ENCODE results near the gene RRP15. TPM values are rescaled to one million over a fixed set of nuclear protein-coding genes. Genes with fewer than 3 reads are reported as not detected.

The RRP15 gene
- total RNA-seq, result 10 to 100 TPM; 12.6 to 13.7 TPM

GRCh38 chr1:218284917-218285635 is at the start of gene RRP15:
RRP15 (plus strand) TSS chr1:218285293; CDS start chr1:218285317, 24 bp downstream.
- H3K27me3 Mint-ChIP-seq (ENCODE audit: low read depth), result peaks cover 6% of the 10 kb centered on the region
- peak; percentile 92 for DNase-seq
- intact Hi-C loops (cut with micrococcal nuclease), result loop anchor here (1.0 to 10.0 kb wide), 6 partner anchors 66 to 1809 kb away; partner anchors contain the start of genes EPRS1 and IARS2
- H3K4me1 Mint-ChIP-seq (ENCODE audit: low read depth), result peaks cover 26% of the 10 kb centered on the region
- peaks cover 4% of the 10 kb centered on the region for H3K36me3 Mint-ChIP-seq (ENCODE audit: low read depth)
- H3K4me3 Mint-ChIP-seq, result peak within 1 kb of the TSS; percentile 95
- H3K9me3 Mint-ChIP-seq, result peaks cover 3% of the 10 kb centered on the region
- H3K27ac Mint-ChIP-seq, result peak within 1 kb of the TSS; percentile 83
- CTCF ChIA-PET, result interaction anchor here (0.5 to 1.0 kb wide), 2 partner anchors 10 to 33 kb away, joined by 3 read pairs; no protein-coding TSS in a partner anchor

- intact Hi-C loops (cut with micrococcal nuclease), result no loop called here
- Mint-ChIP-seq H3K9me3 (peaks cover 2% of the 10 kb centered on the region), H3K36me3 (ENCODE audit: low read depth) (no peaks in the 10 kb centered on the region), H3K27ac (no peak overlapping the region), H3K4me1 (ENCODE audit: low read depth) (no peaks in the 10 kb centered on the region), H3K27me3 (ENCODE audit: low read depth) (peaks cover 19% of the 10 kb centered on the region), H3K4me3 (no peak overlapping the region)
- no peak for DNase-seq
- CTCF ChIA-PET, result no interaction called here
Observed at GRCh38 chr1:218242171-218242570, 42.9 kb upstream of the RRP15 start.

- Mint-ChIP-seq H3K4me3 (no peak overlapping the region), H3K36me3 (ENCODE audit: low read depth) (no peaks in the 10 kb centered on the region), H3K27ac (no peak overlapping the region), H3K9me3 (no peaks in the 10 kb centered on the region), H3K4me1 (ENCODE audit: low read depth) (no peaks in the 10 kb centered on the region), H3K27me3 (ENCODE audit: low read depth) (peaks cover 27% of the 10 kb centered on the region)
- CTCF ChIA-PET, result no interaction called here
- no peak for DNase-seq
- intact Hi-C loops (cut with micrococcal nuclease), result no loop called here
Observed at GRCh38 chr1:218247339-218247738, 37.8 kb upstream of the RRP15 start.

GRCh38 chr1:218249338-218250140 is 35.6 kb upstream of the RRP15 start:
- H3K9me3 Mint-ChIP-seq, result no peaks in the 10 kb centered on the region

GRCh38 chr1:218250492-218250891 is 34.6 kb upstream of the RRP15 start:
- intact Hi-C loops (cut with micrococcal nuclease), result loop anchor here (10.0 kb wide), 1 partner anchor 274 kb away; no protein-coding TSS in a partner anchor
- CTCF ChIA-PET, result no interaction called here
- Mint-ChIP-seq H3K36me3 (ENCODE audit: low read depth) (no peaks in the 10 kb centered on the region), H3K27ac (no peak overlapping the region), H3K4me1 (ENCODE audit: low read depth) (no peaks in the 10 kb centered on the region), H3K27me3 (ENCODE audit: low read depth) (peaks cover 26% of the 10 kb centered on the region), H3K9me3 (no peaks in the 10 kb centered on the region), H3K4me3 (no peak overlapping the region)
- DNase-seq, result no peak

More at GRCh38 chr1:218249338-218250140, 35.6 kb upstream of the RRP15 start:
- Mint-ChIP-seq H3K4me3 (no peak overlapping the region), H3K36me3 (ENCODE audit: low read depth) (no peaks in the 10 kb centered on the region), H3K27me3 (ENCODE audit: low read depth) (peaks cover 27% of the 10 kb centered on the region), H3K27ac (no peak overlapping the region), H3K4me1 (ENCODE audit: low read depth) (no peaks in the 10 kb centered on the region)
- DNase-seq, result no peak
- intact Hi-C loops (cut with micrococcal nuclease), result loop anchor here (10.0 kb wide), 1 partner anchor 275 kb away; no protein-coding TSS in a partner anchor
- CTCF ChIA-PET, result no interaction called here

- H3K36me3 Mint-ChIP-seq (ENCODE audit: low read depth), result no peaks in the 10 kb centered on the region
- H3K27ac Mint-ChIP-seq, result no peak overlapping the region
- no peak for DNase-seq
- peaks cover 20% of the 10 kb centered on the region for H3K27me3 Mint-ChIP-seq (ENCODE audit: low read depth)
- intact Hi-C loops (cut with micrococcal nuclease), result loop anchor here (10.0 kb wide), 1 partner anchor 270 kb away; no protein-coding TSS in a partner anchor
- CTCF ChIA-PET, result no interaction called here
- H3K9me3 Mint-ChIP-seq, result peaks cover under 1% of the 10 kb centered on the region
- H3K4me3 Mint-ChIP-seq, result no peak overlapping the region
- no peaks in the 10 kb centered on the region for H3K4me1 Mint-ChIP-seq (ENCODE audit: low read depth)
Observed at GRCh38 chr1:218254296-218254946, 30.7 kb upstream of the RRP15 start.

GRCh38 chr1:218255090-218255489 is 30.0 kb upstream of the RRP15 start:
- DNase-seq, result no peak
- intact Hi-C loops (cut with micrococcal nuclease), result loop anchor here (10.0 kb wide), 1 partner anchor 270 kb away; no protein-coding TSS in a partner anchor
- CTCF ChIA-PET, result no interaction called here

GRCh38 chr1:218257371-218257770 is 27.7 kb upstream of the RRP15 start:
- intact Hi-C loops (cut with micrococcal nuclease), result loop anchor here (10.0 kb wide), 1 partner anchor 267 kb away; no protein-coding TSS in a partner anchor

More at GRCh38 chr1:218255090-218255489, 30.0 kb upstream of the RRP15 start:
- H3K9me3 Mint-ChIP-seq, result peaks cover 2% of the 10 kb centered on the region
- H3K36me3 Mint-ChIP-seq (ENCODE audit: low read depth), result no peaks in the 10 kb centered on the region
- no peaks in the 10 kb centered on the region for H3K4me1 Mint-ChIP-seq (ENCODE audit: low read depth)
- H3K27me3 Mint-ChIP-seq (ENCODE audit: low read depth), result peaks cover 18% of the 10 kb centered on the region
- H3K4me3 Mint-ChIP-seq, result no peak overlapping the region
- H3K27ac Mint-ChIP-seq, result no peak overlapping the region

GRCh38 chr1:218257971-218258370 is 27.1 kb upstream of the RRP15 start:
- Mint-ChIP-seq H3K27ac (no peak overlapping the region), H3K4me3 (no peak overlapping the region), H3K27me3 (ENCODE audit: low read depth) (peaks cover 26% of the 10 kb centered on the region), H3K9me3 (peaks cover 2% of the 10 kb centered on the region), H3K4me1 (ENCODE audit: low read depth) (no peaks in the 10 kb centered on the region), H3K36me3 (ENCODE audit: low read depth) (no peaks in the 10 kb centered on the region)
- no peak for DNase-seq
- intact Hi-C loops (cut with micrococcal nuclease), result loop anchor here (2.0 to 10.0 kb wide), 2 partner anchors 267 to 1159 kb away; no protein-coding TSS in a partner anchor
- CTCF ChIA-PET, result interaction anchor here (0.7 to 1.3 kb wide), 2 partner anchors 10 to 20 kb away, joined by 3 read pairs; no protein-coding TSS in a partner anchor

More at GRCh38 chr1:218257371-218257770, 27.7 kb upstream of the RRP15 start:
- H3K27me3 Mint-ChIP-seq (ENCODE audit: low read depth), result peaks cover 21% of the 10 kb centered on the region
- CTCF ChIA-PET, result interaction anchor here (0.6 to 1.3 kb wide), 3 partner anchors 11 to 39 kb away, joined by 3 read pairs; no protein-coding TSS in a partner anchor
- no peak for DNase-seq
- no peaks in the 10 kb centered on the region for H3K36me3 Mint-ChIP-seq (ENCODE audit: low read depth)
- no peaks in the 10 kb centered on the region for H3K4me1 Mint-ChIP-seq (ENCODE audit: low read depth)
- peaks cover 2% of the 10 kb centered on the region for H3K9me3 Mint-ChIP-seq
- H3K4me3 Mint-ChIP-seq, result no peak overlapping the region
- H3K27ac Mint-ChIP-seq, result no peak overlapping the region

GRCh38 chr1:218259339-218259738 is 25.8 kb upstream of the RRP15 start:
- peaks cover 2% of the 10 kb centered on the region for H3K9me3 Mint-ChIP-seq
- no peak for DNase-seq
- peaks cover 23% of the 10 kb centered on the region for H3K27me3 Mint-ChIP-seq (ENCODE audit: low read depth)
- H3K36me3 Mint-ChIP-seq (ENCODE audit: low read depth), result no peaks in the 10 kb centered on the region
- CTCF ChIA-PET, result interaction anchor here (0.5 to 0.6 kb wide), 2 partner anchors 16 to 37 kb away, joined by 6 to 7 read pairs; no protein-coding TSS in a partner anchor
- intact Hi-C loops (cut with micrococcal nuclease), result loop anchor here (2.0 to 10.0 kb wide), 2 partner anchors 265 to 1157 kb away; no protein-coding TSS in a partner anchor
- H3K4me1 Mint-ChIP-seq (ENCODE audit: low read depth), result no peaks in the 10 kb centered on the region
- H3K27ac Mint-ChIP-seq, result no peak overlapping the region
- no peak overlapping the region for H3K4me3 Mint-ChIP-seq

- no peak overlapping the region for H3K27ac Mint-ChIP-seq
- H3K4me1 Mint-ChIP-seq (ENCODE audit: low read depth), result no peaks in the 10 kb centered on the region
- CTCF ChIA-PET, result interaction anchor here (0.7 to 1.0 kb wide), 4 partner anchors 22 to 1035 kb away, joined by 4 to 6 read pairs (median 4); no protein-coding TSS in a partner anchor
- DNase-seq, result peak; percentile 5
- H3K27me3 Mint-ChIP-seq (ENCODE audit: low read depth), result peaks cover 23% of the 10 kb centered on the region
- H3K36me3 Mint-ChIP-seq (ENCODE audit: low read depth), result no peaks in the 10 kb centered on the region
- H3K9me3 Mint-ChIP-seq, result peaks cover 2% of the 10 kb centered on the region
- intact Hi-C loops (cut with micrococcal nuclease), result loop anchor here (2.0 to 10.0 kb wide), 2 partner anchors 265 to 1157 kb away; no protein-coding TSS in a partner anchor
- no peak overlapping the region for H3K4me3 Mint-ChIP-seq
Observed at GRCh38 chr1:218259800-218260199, 25.3 kb upstream of the RRP15 start.
